Neural crest cell (in vitro differentiated cells): ENCODE results near the gene RCE1. TPM values are rescaled to one million over a fixed set of nuclear protein-coding genes. Genes with fewer than 3 reads are reported as not detected.

Experiments
- DNase-seq: peaks from one replicate; pipeline ENCODE4 v3.0.0; 2021; ENCODE audit warnings: low read depth, mixed read lengths, low spot score
- H3K27ac Mint-ChIP-seq: one replicate; pipeline ENCODE4 v1.8.0; 2021; ENCODE audit warnings: mild to moderate bottlenecking, mixed read lengths; ENCODE audit not compliant: unreplicated experiment
- H3K27me3 Mint-ChIP-seq: 2 replicates; pipeline ENCODE4 v1.8.0; 2021; ENCODE audit warnings: low read depth, mild to moderate bottlenecking, mixed read lengths
- H3K36me3 Mint-ChIP-seq: 2 replicates; pipeline ENCODE4 v1.8.0; 2021; ENCODE audit warnings: low read depth, mild to moderate bottlenecking, mixed read lengths
- H3K4me1 Mint-ChIP-seq: 2 replicates; pipeline ENCODE4 v1.8.0; 2021; ENCODE audit warnings: mixed read lengths
- H3K4me3 Mint-ChIP-seq: one replicate; pipeline ENCODE4 v1.8.0; 2021; ENCODE audit warnings: mild to moderate bottlenecking, mixed read lengths
- H3K9me3 Mint-ChIP-seq: 2 replicates; pipeline ENCODE4 v1.8.0; 2021; ENCODE audit warnings: mixed read lengths
- total RNA-seq: library from RNA; stranded (reverse); gene quantifications from 2 replicates; pipeline ENCODE4 v1.2.1, GENCODE V29; 2021
- TF ChIP-seq, protein P1 (sequence below): fragments of 200-600 bp; sonication (generic); conservative IDR thresholded peaks from 2 replicates; pipeline ENCODE4 v1.5.0; 2021; ENCODE audit warnings: antibody characterized with exemption, mild to moderate bottlenecking

RCE1 gene
- total RNA-seq, 1 donor from 2014 or later, result 35.8 TPM

DNA sequence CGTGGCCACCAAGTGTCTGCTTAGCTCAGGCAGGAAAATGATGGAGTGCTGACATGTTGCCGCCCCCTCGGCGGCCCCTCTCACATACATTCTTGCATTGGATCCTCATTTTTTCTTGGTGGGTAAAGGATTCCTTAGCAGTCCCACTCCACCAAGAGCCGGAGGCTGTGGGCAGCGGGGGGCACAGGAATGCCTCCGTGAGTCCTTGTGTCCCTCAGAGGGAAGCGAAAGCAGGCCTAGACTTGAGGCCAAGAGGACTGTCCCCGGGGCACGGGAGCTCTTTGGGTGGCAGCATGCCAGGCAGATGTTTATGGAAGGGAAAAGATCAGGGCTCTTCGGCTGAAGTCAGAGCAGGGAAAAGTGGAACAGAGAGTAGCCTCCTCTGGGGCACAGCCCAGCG lies 35.2 kb downstream of the RCE1 start:
- H3K4me1 Mint-ChIP-seq, result peaks cover 44% of the 10 kb centered on the region

GRCh38 chr11:66879000-66879399 lies 35.8 kb downstream of the RCE1 start:
- peaks cover 46% of the 10 kb centered on the region for H3K4me1 Mint-ChIP-seq

More for the DNA sequence above, 35.2 kb downstream of the RCE1 start:
- TF ChIP-seq, protein P1, sequence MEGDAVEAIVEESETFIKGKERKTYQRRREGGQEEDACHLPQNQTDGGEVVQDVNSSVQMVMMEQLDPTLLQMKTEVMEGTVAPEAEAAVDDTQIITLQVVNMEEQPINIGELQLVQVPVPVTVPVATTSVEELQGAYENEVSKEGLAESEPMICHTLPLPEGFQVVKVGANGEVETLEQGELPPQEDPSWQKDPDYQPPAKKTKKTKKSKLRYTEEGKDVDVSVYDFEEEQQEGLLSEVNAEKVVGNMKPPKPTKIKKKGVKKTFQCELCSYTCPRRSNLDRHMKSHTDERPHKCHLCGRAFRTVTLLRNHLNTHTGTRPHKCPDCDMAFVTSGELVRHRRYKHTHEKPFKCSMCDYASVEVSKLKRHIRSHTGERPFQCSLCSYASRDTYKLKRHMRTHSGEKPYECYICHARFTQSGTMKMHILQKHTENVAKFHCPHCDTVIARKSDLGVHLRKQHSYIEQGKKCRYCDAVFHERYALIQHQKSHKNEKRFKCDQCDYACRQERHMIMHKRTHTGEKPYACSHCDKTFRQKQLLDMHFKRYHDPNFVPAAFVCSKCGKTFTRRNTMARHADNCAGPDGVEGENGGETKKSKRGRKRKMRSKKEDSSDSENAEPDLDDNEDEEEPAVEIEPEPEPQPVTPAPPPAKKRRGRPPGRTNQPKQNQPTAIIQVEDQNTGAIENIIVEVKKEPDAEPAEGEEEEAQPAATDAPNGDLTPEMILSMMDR, result no peak
- H3K27ac Mint-ChIP-seq, result no peak overlapping the region
- no peak overlapping the region for H3K4me3 Mint-ChIP-seq
- DNase-seq, result no peak
- no peaks in the 10 kb centered on the region for H3K27me3 Mint-ChIP-seq
- H3K36me3 Mint-ChIP-seq, result no peaks in the 10 kb centered on the region
- H3K9me3 Mint-ChIP-seq, result no peaks in the 10 kb centered on the region

DNA sequence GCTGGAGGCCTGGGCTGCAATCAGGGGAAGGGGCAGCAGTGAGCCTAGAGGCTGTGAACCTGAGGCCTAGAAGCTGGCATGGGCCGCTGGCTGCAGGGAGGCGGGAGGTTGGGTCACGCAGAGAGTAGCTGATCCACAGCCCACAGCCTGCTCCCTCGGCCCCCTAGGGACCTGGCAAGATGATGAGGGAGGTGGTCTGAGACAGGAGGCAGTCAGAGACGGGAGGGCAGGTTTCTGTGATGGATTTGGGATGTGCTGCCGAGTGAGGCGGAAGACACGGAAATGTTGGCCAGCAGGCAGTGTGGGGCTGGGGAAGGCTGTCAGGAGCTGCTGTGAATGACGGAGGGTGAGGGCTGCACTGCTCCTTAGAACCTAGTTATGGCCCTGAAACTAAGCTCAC lies 36.3 kb downstream of the RCE1 start:
- DNase-seq, result no peak
- no peak overlapping the region for H3K27ac Mint-ChIP-seq
- TF ChIP-seq, protein P1, result no peak
- no peaks in the 10 kb centered on the region for H3K9me3 Mint-ChIP-seq
- H3K36me3 Mint-ChIP-seq, result no peaks in the 10 kb centered on the region
- peaks cover 44% of the 10 kb centered on the region for H3K4me1 Mint-ChIP-seq
- H3K4me3 Mint-ChIP-seq, result no peak overlapping the region
- no peaks in the 10 kb centered on the region for H3K27me3 Mint-ChIP-seq

More at GRCh38 chr11:66879000-66879399, 35.8 kb downstream of the RCE1 start:
- TF ChIP-seq, protein P1, result no peak
- Mint-ChIP-seq H3K27ac (no peak overlapping the region), H3K9me3 (no peaks in the 10 kb centered on the region), H3K36me3 (no peaks in the 10 kb centered on the region), H3K4me3 (no peak overlapping the region), H3K27me3 (no peaks in the 10 kb centered on the region)
- no peak for DNase-seq

DNA sequence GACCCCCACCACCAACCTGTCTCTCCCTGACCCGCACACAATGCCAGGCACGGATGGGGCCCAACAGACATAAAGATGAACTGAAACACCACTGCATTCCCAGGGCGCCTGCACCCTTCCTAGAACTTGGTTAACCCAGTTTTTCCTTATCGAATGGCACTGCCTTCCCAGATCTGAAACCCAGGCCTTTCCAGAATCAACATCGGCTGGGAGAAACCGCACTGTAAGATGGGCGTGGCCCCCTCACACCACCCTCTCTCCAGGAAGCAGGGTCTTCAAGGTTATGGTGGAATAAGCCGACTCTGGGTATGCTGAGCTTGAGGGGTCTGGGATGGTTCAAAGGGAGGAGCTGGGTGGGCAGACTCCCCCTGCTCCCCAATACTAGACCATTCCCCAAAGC lies 36.8 kb downstream of the RCE1 start:
- H3K4me1 Mint-ChIP-seq, result peaks cover 41% of the 10 kb centered on the region
- H3K4me3 Mint-ChIP-seq, result no peak overlapping the region

GRCh38 chr11:66880496-66881450 lies 37.5 kb downstream of the RCE1 start:
- TF ChIP-seq, protein P1, result no peak

More for the DNA sequence above, 36.8 kb downstream of the RCE1 start:
- DNase-seq, result no peak
- no peaks in the 10 kb centered on the region for H3K9me3 Mint-ChIP-seq
- no peak overlapping the region for H3K27ac Mint-ChIP-seq
- H3K27me3 Mint-ChIP-seq, result no peaks in the 10 kb centered on the region
- H3K36me3 Mint-ChIP-seq, result no peaks in the 10 kb centered on the region
- TF ChIP-seq, protein P1, result no peak

More at GRCh38 chr11:66880496-66881450, 37.5 kb downstream of the RCE1 start:
- no peaks in the 10 kb centered on the region for H3K36me3 Mint-ChIP-seq
- H3K4me3 Mint-ChIP-seq, result no peak overlapping the region
- peaks cover 33% of the 10 kb centered on the region for H3K4me1 Mint-ChIP-seq
- no peak overlapping the region for H3K27ac Mint-ChIP-seq
- no peaks in the 10 kb centered on the region for H3K27me3 Mint-ChIP-seq
- no peaks in the 10 kb centered on the region for H3K9me3 Mint-ChIP-seq
- DNase-seq, result no peak
